GM21529 (cell line): ENCODE measurements around the gene NKX1-1.

Experiments used
- ATAC-seq: cut with Tn5 transposase; IDR thresholded peaks from one replicate; pipeline ENCODE4 v1.9.1; 2021; ENCODE audit not compliant: unreplicated experiment

NKX1-1 gene

DNA sequence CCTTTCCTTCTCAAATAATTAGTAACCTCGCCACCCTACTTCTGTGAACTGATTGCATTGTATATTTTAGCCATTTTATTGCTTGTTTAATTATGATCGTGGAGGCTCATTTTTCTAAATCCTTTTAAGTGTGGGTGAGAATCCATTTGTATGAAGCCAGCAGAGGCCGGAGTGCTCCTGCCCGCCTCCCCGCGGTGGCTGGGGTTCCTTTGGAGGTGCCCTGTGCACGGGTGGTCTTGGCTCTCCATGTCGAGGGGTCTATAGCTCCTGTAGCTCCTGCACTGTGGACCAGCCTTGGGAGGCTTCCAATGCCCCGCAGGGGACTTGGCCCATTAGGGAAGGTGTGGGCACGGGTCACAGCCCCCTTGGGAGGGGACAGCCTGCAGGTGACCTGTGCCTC lies 44.2 kb downstream of the NKX1-1 start:
- no peak for ATAC-seq

GRCh38 chr4:1361431-1361830 lies 44.8 kb downstream of the NKX1-1 start:
- ATAC-seq: no peak

GRCh38 chr4:1360423-1361283 lies 45.6 kb downstream of the NKX1-1 start:
- ATAC-seq: no peak

DNA sequence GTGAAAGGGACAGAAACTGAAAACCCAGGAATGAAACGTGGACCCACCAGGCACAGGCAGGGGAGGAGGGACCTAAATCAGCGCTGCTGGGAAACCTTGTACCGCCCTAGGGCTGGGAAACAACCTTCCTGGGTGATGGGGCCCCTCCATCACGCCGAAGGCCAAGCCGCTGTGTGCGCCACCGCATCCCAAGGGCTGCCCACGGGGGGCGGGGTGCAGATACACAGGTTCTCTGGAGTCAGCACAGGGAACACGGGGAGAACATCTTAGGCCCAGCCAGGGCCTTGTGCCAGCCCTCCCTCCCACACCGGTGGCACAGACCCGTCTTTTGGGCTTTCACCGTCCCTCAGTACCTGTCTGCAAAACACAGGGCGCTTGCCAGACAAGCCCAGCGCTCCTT lies 46.3 kb downstream of the NKX1-1 start:
- no peak for ATAC-seq

DNA sequence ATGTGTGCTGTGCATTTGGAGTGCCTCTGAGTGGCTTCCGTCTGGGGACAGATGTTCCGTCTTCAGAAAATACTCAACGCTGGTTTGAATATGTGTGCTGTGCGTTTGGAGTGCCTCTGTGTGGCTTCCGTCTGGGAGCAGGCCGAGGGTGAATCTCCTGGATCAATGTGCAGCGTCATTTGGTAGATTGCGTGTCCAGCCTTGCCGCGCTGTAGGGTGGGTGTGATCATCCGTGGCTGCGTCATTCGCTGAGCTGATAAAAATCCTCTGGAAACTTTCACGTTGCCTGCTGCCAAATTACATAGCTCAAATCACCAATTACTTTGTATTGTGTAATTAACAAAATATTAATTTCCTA lies 47.1 kb downstream of the NKX1-1 start:
- no peak for ATAC-seq

GRCh38 chr4:1358421-1359143 lies 47.7 kb downstream of the NKX1-1 start:
- ATAC-seq: no peak

DNA sequence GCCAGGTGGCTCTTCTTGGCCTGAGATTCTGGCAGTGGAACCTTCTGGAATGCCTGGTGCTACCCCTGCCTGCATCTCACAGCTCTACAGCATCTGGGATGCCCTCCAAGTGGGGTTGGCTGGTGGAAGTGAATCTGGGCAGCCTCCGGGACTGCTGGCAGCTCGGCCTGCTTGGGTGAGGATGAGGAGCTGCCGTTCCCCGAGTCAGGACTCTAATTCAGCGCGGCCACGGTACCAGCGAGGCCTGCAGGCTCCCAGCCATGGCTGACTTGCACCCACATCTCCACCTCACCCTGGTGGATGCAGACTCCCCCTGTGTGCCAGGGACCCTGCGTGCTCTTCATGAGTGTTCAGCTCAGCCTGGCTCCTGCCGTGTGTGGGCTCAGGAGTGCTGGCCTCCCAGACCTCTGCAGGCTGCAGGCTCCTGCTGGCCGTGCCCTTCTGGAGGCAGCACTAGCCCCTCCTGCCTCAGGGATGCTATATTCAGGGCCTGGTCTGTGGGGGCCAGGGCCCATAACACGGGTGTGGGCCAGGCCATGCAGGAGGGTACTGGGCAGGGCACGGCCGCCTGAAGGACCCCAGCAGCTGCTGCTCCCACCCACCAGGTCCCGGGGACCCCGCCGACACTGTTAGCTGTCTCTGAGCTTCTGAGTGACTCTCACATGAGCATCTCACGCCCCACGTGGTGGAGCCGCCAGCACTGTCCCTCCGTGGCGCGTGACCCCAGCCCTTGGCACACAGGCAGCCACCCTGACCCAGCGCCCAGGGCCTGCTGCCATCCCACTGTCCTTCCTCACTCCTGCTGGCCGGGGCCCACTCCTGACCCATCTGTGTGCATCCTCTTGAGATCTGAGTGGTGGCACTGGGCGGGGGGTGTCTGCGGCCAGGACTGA lies 48.6 kb downstream of the NKX1-1 start:
- ATAC-seq: no peak

GRCh38 chr4:1356181-1356998 lies 49.9 kb downstream of the NKX1-1 start:
- no peak for ATAC-seq

DNA sequence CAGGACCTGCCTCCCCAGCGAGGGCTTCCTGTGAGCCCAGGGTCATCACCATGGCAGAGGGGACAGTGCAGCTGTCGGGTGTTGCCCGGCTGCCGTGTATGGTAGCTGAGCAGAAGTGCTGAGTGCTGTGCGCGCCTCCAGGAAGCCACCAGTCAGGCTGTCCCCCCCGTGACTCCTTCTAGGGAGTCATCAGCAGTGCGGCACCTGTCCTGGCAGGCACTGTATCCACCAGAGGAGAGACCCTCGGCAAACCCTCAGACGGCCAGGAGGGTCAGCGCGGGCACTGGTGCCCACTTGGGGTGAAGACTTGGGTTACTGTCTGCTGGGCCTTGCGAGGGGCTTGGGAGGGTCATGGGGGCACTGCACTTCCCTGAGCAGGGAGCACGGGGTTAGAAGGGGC lies 50.9 kb downstream of the NKX1-1 start:
- no peak for ATAC-seq

GRCh38 chr4:1354983-1355275 lies 51.3 kb downstream of the NKX1-1 start:
- ATAC-seq: no peak

- no peak for ATAC-seq
Measured at GRCh38 chr4:1354136-1354982, 51.9 kb downstream of the NKX1-1 start.

DNA sequence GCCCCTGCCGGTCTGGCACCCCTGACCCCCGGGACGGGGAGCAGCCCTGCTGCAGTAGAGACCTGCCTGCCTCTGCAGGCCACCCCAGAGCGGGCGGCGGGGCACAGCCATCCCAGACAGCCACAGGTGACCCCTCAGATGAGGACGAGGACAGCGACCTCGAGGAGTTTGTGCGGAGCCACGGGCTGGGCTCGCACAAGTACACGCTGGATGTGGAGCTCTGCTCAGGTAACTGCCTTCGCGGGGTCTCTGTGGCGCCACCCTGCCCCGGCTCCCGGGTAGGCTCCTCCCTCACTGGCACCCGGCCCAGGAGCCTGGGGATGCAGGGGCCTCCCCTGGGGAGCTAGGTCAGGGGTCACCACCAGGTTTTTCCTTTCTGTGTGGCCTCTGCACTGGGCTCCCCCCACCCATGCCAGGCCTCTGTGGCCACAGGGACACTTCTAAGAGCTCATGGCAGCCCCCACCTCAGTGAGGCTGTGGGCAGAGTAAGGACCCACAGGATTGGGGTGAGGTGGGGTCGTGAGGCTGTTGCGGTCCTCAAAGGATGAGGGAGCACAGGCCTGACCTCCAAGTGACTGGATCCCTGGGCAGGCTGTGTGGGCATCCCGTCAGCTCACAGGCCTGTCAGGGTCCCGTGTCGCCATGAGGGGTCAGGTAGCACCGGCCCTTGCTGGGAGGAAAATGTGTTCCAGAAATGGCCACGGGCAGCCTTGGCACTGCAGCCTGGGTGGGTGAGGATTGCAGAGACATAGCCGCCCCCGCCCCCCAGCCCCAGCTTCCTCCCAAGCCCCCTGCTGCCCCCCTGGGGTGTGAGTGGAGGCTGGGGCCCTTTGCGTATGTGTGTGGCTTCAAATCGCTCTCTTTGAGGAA lies 52.8 kb downstream of the NKX1-1 start:
- no peak for ATAC-seq
